Limb (tissue), 2 donors: ENCODE data around the gene GPR173.

Experiments used
- DNase-seq, 2 donors: peaks; one replicate each; pipeline ENCODE4 v3.0.0-alpha.2; 2016; ENCODE audit errors: extremely low spot score in 2 of 2

GPR173 gene, protein sequence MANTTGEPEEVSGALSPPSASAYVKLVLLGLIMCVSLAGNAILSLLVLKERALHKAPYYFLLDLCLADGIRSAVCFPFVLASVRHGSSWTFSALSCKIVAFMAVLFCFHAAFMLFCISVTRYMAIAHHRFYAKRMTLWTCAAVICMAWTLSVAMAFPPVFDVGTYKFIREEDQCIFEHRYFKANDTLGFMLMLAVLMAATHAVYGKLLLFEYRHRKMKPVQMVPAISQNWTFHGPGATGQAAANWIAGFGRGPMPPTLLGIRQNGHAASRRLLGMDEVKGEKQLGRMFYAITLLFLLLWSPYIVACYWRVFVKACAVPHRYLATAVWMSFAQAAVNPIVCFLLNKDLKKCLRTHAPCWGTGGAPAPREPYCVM

DNA sequence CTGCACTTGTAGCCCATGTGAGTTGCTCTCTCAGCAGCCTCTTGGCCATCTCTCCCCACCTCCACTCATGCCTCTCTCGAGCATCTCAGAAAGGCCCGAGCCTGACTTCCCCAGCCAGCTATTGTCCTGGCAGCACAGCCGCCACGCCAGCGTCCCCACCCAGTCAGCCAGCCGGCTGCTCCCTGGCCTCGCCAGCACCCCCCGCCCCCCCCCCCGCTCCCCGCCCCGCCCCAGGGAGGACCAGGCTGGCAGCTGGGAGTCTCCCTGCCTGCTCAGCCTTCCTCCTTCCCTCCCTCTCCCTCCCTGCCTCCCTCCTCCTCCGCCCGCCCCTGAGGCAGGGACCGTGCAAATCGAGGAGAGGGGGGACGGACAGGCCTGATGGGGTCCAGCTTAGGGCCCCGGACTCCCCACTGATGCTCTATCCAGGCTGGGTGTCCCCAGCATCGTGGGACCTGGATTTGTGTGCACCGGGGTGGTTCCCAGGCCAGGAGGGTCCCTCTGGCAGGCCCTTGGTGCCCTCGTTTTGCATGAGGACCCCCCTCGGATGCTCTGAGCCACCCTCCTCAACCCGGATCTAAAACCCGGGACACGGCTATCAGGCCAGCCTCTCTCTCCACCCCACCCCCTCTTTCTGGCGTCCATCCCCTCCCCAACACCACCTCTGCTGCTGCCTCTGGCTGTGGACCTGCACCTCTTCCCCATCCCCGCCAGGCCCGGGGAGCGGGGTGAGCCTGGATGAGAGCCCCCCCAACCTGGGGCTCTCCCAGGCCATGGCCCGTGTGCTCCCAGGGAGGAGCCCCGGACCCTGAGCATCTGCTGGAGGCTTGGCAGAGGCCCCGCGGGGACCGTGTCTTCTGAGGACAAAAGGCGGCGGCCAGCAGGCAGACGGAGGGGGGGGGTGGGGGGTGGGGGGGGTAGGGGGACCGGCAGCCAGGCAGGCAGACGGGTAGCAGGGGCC, at the start of gene GPR173:
Gene GPR173, plus strand, starts transcription at position 621 of the 958 bp plus-strand sequence. CDS start 27,833 bp downstream, outside the sequence.
- peak; percentile 55 to 85 for DNase-seq

DNA sequence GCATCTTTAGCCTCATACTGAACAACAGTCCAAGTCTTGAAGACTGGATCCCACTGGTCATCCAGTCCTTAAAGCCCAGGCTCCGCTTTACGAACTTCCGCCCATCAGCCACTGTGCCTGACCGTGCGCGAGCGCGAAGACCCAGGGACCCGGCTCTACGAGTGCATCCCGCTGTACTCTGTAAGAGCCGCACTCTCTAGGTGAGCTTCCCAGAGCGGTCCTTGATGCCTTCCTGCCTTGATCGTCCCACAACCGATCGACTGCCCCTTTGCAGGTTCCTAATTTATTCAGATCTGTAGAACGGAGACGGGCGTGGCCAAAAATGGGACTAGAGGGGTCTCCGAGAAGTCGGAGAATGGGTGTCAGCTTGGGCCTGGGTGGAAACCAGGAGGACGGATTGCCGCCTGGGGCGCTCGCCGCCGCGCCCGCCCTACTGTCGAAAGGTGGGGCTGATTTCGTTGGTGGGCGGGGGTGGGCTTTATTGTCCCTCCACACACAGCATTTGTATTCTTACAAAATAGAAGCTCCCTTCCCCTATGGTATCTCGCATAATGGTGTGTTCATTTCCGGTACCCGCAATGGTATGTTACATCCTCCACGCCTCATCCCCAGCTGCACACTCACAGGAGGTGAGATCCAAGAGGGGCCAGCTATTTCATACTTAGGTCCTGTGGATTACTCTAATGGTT, 48.0 kb upstream of the GPR173 start:
- no peak for DNase-seq

DNA sequence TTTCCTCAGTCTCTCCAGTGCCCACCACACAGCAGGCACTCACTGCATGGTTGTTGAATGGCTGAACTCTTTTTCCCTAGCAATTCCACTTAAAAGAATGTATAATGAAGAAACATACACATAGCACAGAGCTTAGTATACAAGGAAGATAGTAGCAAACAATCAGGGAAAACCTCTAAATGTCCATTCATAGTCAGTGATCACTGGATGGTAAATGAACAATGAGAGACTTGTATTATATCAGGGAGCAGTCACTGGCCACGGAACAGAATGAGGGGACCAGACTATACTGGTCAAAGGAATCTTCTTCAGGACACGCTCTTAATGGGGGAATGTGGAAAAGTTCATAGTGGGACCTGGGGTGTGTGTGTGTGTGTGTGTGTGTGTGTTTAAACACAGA, 46.6 kb upstream of the GPR173 start:
- DNase-seq: no peak

DNA sequence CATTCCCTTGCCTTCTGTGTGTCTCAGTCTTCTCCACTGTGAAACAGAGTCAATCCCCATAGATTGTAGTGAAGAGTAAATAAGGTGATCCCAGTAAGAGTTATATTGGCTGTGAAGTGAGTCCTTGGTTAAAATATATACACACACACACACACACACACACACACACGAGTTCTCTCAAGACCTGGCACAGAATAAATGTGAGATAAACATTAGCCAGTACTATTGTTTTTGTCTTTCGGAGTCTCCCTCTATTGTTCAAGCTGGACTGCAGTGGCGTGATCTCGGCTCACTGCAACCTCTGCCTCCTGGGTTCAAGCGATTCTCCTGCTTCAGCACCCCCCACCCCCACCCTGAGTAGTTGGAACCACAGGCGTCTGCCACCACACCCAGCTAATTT, 45.5 kb upstream of the GPR173 start:
- no peak for DNase-seq

DNA sequence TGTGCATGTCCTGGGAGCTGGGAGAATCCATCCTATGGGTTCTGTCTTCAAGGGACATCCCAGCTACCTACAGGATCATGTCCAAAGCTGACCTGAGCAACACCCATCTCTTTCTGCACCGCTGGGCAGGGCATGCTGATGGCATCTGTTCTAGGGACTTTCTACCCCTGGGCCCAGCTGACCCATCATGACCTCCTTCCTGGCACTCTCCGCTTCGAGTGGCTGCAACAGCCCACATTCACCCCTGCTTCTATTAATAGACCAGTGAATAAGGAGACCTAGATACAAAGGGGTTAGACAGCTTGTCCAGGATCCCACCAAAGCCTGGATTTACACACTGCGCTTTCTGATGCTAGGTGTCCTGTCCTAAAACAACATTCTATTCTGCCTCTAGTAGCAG, 44.6 kb upstream of the GPR173 start:
- no peak for DNase-seq

DNA sequence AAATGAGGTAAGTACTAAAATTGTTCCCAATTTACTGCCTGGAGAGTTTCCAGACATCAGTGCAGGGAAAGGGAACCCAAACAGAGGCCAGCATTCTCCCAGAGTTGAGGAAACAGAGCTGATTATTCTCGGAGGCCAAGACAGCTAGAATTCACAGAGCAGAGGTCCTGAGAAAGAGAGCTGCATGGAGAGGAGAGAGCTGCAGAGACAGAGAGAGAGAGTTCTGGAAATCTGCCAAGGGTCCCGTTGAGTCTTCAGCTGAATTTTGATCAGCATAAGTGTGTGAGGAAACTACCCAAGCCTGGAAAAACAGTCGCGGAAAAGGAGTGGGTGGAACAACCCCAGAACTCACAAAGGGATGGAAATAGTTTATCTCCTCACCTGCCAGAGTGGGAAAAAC, 43.8 kb upstream of the GPR173 start:
- no peak for DNase-seq

DNA sequence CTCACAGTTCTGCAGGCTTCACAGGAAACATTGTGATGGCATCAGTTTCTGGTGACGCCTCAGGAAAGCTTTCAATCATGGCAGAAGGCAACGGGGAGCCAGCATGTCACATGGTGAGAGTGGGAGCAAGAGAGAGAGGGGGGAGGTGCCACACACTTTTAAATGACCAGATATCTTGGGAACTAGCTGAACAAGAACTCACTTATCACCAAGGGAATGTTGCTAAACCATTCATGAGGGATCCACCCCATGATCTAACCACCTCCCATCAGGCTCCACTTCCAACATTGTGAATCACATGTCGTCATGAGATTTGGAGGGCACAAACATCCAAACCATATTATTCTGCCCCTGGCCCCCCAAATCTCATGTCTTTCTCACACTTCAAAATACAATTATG, 43.3 kb upstream of the GPR173 start:
- no peak for DNase-seq

DNA sequence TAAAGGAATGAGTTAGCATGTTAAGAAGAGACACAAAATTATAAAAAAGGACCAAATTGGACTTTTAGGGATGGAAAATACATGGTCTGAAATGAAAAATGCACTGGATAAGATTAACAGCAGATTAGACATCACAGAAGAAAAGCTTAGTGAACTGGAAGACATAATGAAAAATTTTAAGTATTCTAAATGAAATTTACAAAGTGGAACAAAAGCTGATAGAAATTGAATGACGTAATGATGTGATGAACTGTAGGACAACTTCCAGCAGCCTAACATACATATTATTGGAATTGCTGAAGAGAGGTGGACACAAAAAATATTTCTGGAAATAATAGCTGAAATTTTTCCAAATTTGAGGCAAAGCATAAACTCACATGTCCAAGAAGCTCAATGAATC, 39.6 kb upstream of the GPR173 start:
- no peak for DNase-seq

DNA sequence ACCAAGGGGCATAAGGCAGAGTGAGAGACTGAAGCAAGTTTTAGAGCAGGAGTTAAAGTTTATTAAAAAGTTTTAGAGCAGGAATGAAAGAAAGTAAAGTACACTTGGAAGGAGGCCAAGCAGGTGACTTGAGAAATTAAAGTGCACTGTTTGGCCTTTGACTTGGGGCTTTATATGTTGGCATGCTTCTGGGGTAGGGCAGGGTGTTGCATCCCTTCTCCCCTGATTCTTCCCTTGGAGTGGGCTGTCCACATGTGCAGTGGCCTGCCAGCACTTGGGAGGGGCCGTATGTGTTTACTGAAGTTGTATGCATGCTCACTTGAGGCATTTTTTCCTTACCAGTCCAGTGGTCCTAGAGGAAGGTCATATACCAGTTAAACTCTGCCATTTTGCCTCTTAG, 35.3 kb upstream of the GPR173 start:
- DNase-seq: no peak

DNA sequence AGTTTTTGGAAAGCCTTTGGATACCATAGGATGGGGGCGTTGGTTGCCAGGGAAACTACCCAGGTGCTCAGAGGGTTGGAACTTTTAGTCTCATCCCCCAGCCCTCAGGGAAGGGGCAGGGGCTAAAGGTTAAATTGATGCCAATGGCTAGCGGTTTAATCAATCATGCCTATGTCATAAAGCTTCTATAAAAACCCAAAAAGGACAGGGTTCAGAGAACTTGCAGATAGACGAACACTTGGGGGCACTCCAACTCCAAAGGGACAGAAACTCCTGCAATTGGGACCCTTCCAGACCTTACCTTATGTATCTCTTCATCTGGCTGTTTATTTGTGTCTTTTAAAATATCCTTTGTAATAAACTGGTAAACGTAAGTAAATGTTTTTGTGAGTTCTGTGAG, 30.0 kb upstream of the GPR173 start:
- DNase-seq: no peak

DNA sequence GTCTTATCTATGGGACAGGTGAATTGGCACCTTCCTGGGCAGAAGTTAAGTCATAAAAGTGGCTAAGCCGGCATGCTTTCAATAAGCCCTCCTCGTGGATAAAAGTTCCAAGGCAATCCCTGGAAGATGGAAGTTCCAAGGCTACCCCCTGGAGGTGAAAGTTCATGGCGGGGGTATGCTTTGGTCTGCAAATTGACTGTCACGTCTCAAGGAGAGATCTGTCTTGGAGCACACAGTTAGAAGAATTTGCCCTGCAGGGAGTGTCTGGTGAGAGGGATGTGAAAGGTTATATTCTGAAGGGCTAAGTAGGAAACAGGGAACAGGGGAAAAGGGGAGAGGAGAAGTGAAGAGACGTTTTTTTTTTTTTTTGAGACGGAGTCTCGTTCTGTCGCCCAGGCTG, 26.2 kb upstream of the GPR173 start:
- DNase-seq: no peak

DNA sequence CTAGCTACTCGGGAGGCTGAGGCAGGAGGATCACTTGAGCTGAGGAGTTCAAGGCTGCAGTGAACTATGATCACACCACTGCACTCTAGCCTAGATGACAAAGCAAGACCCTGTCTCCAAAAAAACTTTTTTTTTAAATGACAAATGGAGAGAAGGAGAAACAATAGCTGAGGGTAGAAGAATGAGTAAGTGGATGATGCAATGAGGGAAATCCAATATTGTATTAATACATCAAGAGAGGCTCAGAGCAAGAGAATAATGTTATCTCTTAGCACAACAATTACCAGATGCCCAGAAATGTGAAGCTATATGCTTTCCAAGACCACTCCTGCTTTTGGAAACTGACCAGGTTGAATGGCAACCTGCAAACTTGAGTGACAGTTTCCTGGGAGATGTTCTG, 19.9 kb upstream of the GPR173 start:
- DNase-seq: no peak

DNA sequence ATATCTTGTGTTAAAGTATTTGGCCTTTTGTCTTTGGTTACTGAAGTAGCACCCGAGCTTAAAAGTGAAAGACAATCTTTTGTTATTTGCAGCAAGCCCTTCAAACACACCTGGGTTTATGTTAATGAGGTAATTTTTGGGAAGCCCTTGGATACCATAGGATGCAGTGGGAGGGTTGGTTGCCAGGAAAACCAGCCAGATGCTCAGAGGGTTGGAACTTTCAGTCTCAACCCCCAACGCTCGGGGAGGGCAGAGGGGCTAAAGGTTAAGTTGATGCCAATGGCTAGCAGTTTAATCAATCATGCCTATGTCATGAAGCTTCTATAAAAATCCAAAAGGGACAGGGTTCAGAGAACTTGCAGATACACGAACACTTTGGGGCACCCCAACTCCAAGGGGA, 17.2 kb upstream of the GPR173 start:
- DNase-seq: no peak

DNA sequence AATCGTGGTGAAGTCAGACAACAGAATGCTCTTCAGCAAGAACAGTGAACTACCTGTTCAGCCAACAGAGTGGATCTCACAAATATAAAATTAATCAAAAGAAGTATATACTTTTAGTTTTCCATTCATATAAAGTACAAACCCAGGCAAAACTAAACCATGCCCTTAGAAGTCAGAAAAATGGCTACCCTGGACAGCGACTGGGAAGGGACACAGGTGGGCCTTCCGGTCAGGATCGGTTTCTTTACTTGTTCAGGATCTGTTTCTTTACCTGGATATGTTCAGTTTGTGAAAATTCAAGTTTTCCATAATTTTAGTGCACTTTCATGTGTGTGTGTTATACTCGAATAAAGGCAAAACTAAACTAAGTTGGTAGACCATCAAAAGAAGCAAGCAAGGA, 12.4 kb upstream of the GPR173 start:
- DNase-seq: no peak

DNA sequence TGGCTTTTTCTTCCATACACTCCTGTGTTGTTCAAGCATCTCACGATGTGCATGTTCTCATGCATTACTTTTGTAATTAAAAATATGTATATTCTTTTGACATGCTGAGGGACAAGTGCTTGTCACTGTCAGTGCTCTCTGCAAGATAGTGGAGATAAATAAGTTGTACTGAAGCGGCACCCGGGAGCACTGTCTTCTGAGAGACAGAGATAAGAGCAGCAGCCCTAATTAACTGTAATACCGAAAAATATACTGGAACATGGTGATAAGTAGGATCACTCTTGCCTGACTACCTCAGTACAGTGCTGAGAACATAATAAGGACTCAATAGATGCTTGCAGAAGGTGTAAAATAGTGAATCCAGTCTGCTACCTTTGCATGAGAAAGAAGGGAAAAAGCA, 9.4 kb upstream of the GPR173 start:
- no peak for DNase-seq

DNA sequence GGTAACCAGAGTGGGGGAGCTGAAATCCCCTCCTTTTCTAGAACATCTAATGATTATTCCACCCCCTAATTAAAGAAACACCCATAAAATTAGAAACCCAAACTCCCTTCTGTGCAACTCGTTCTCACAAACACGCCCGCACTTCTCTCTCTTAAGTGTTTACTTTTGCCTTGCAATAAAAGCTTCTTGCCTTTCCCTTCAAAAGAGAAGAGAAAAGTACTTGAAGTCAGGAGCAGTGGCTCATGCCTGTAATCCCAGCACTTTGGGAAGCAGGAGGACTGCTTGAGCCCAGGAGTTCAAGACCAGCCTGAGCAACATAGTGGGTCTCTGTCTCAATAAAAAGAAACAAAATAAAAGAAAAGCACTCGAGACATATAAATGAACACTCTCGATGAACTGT, 3.6 kb upstream of the GPR173 start:
- DNase-seq: no peak

DNA sequence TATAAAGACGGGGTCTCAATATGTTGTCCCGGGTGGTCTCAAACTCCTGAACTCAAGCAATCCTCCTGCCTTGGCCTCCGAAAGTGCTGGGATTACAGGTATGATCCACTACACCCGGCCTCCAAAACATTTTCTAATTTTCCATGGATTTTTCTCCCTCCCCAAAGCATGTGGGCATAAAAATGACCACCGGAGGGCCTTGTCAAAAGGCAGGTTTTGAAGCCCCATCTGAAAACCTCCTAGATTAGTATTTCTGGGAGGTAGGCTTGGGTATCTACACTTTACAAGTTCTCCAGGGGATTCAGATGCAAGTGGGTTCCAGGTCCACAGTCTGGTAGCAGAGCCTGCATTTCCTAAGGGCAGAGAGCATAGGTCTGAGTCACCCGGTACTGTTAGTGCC, 1.4 kb upstream of the GPR173 start:
- no peak for DNase-seq

DNA sequence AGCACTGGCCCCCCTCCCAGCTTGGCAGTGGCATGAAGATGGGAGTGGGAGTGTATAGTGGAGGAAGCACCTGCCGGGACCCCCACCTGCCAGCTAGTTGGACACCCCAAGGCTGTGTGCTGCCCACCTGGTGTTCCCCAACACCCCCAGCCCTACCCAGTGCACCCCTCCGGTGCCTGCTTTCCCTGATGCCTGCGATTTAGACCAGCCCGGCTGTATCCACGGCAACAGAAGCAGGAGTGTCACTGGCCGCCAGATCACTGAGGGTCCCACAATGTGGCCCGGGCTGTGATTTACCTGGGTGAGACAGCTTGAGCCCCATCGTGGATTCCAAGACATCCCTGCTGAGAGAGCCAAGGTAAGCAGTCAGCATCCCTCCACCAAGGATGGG, 533 bp downstream of the GPR173 start:
- DNase-seq: no peak

DNA sequence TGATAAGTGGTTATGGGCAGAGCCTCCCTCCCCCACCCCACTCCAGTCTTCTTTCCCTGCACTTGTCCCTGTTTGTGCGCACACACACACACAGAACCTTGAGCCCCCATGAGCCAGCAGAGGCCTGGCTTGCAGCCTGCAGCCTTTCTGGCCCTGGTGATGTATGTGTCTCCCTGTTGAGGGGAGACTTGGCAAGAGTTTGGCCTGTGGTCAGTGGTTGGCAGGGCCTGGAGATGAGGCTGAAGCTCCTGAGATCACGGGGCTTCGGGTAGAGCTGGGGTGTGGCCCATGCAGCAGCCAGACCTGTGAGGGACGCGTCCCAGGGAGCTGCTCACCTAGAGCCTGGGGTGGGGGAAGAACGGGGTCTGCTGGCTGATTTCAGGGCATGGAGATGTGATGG, 2.3 kb downstream of the GPR173 start:
- DNase-seq: no peak

DNA sequence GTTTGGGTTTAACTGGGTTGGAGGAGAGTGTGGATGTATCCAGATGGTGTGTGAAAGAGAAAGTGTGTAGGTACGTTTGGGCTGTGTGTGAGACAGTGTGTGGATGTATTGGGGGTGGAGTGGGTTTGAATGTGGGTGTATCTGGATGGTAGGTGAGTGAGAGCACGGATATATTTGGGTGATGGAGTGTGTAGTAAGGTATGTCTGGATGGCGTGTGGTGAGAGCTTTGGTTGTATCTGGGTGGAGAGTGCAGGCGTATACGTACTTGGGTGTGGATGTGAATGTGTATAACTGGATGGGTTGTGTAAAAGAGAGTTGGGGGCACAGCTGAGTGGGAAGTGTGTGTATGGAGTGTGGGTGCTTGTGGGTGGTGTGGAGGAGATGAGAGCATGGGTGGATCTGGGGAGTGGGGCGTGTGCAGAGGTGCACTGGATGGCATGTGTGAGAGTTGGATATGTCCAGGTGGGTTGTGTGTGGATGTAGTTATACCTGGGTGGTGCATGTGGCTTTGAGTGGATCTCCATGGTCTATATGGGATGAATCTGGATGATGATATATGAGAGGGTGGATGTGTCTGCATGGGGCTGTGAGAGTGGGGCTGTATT, 6.8 kb downstream of the GPR173 start:
- no peak for DNase-seq

DNA sequence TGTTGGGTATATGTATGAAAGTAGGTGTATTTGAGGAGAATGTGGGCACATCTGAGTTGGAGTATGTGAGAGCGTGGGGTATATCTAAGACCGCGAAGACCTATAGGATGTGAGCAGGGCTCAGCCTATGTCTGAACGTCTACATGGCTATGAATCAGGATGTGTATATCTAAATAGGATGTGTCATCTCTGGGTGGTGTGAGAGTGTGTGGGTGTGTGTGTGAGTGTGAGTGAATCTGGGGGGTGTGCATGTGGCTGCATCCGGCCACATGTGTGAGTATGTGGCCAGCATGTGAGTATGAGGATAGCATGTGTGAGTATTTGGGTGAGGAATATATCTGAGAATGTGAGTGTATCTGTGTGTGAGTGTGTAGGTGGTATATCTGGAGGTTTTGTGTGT, 7.7 kb downstream of the GPR173 start:
- no peak for DNase-seq

DNA sequence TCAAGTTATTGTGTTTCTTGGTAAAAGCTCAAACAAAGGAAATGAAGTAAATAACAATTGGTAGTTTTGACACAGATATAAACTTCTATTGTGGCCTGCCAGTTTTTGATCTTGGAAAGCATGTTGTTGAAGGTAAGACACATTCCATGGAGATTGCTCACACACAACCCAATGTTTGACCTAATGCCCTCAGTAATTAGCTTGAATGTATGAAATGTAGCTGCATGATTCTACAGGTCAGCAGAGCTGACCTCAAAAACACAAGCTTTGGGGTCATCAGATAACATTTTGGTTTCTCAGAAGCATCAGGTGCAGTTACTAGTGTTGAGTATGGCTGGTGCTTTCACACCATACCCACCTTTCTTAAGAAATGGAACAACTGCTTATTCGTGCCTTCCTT, 16.5 kb downstream of the GPR173 start:
- no peak for DNase-seq
